ENCODE data around the gene ALDH1A3. TPM values are rescaled to one million over a fixed set of nuclear protein-coding genes. Genes with fewer than 3 reads are reported as not detected.

The ALDH1A3 gene
- total and polyA plus RNA-seq, 2 donors (not counting 1 experiment from before 2014, with no cell fraction given) = not detected

DNA sequence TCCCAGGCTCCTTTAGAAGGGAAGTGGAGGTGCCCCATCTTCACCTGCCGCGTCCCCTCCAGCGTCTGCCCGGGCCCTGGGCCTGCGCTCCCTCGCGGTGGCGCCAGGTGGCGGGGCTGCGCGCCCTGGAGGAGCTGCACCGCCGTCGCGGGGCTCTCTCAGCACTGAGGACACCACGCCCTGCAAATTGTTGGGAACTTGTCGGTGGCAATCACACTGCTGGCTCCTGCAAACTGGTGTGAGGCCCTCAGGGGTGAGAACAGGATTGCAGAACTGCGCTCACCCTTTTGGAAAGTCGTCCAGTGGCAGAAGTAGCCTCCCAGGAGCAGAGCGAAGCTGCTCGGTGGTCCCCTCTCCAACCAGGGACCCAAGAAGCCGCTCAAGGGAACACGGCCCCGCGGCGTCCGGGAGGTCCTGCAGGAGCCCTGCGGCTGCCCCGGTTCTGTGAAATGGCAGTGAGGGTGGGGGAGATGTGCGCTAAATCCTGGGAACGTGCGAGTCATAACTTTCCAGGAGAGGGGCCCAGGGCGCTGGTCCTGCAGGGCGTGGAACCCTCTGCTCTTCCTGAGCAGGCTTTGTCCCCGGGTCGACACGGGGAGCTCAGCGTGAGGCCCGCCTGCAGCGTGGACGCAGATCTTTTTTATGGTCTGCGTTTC, 38.5 kb downstream of the ALDH1A3 start:
- POLR2A ChIA-PET = interaction anchor here (0.7 to 4.0 kb wide), 5 partner anchors 23 to 360 kb away, joined by 3 to 31 read pairs (median 6); partner anchors contain the start of gene CHSY1
- Histone ChIP-seq H3K9me3 (ENCODE audit: control extremely low read depth in 1 of 3, control insufficient read depth in 2 of 3, insufficient read depth in 1 of 3, low read length in 2 of 3) (peaks cover 0 to 1% (median 0%) of the 10 kb centered on the region in 3 donors), H3K27me3 (replicated peaks in 1 of 4; ENCODE audit: control extremely low read depth in 1 of 4, control insufficient read depth in 3 of 4, insufficient read depth in 4 of 4, low read length in 3 of 4) (no peaks in the 10 kb centered on the region), H3K4me3 (ENCODE audit: control extremely low read depth in 1 of 5, extremely low read depth in 1 of 5, insufficient read depth in 1 of 5, low read depth in 2 of 5, low read length in 4 of 5) (peak overlapping the region; percentile 71 to 89 (median 87)), H4K20me1 (ENCODE audit: control insufficient read depth, insufficient read depth, low read length, poor library complexity, severe bottlenecking) (peaks cover 12% of the 10 kb centered on the region), H3K36me3 (replicated peaks in 1 of 2; ENCODE audit: control extremely low read depth in 1 of 2, control insufficient read depth in 1 of 2, extremely low read depth in 1 of 2, insufficient read depth in 2 of 2, low read length in 1 of 2) (no peaks in the 10 kb centered on the region), H3K27ac (ENCODE audit: low read length in 2 of 2) (no peak overlapping the region), H3K79me2 (ENCODE audit: control insufficient read depth, insufficient read depth, low read length) (peaks cover 21% of the 10 kb centered on the region), H3K4me1 (ENCODE audit: control insufficient read depth in 2 of 2, insufficient read depth in 2 of 2, low read length in 2 of 2) (peaks cover 30 to 45% of the 10 kb centered on the region in 2 donors), H2AFZ (ENCODE audit: insufficient read depth, low read depth, low read length, poor library complexity, severe bottlenecking) (peak overlapping the region; percentile 89), H3K9ac (ENCODE audit: low read length) (peak overlapping the region; percentile 85), H3K4me2 (replicated peaks; ENCODE audit: low read depth, low read length, poor library complexity, severe bottlenecking) (peak overlapping the region; percentile 78)
- ATAC-seq (ENCODE audit: low read depth) = peak; percentile 72
- peaks cover 39% of the 10 kb centered on the region for H3K4me1 Mint-ChIP-seq
- H3K27ac Mint-ChIP-seq = peak overlapping the region; percentile 87
- H3K27me3 Mint-ChIP-seq = peaks cover 2% of the 10 kb centered on the region
- intact Hi-C loops (cut with micrococcal nuclease) = loop anchor here (1.0 to 10.0 kb wide), 8 partner anchors 17 to 734 kb away; partner anchors contain the start of genes ADAMTS17, ASB7, CHSY1 and LINS1
- TF ChIP-seq, protein P1, sequence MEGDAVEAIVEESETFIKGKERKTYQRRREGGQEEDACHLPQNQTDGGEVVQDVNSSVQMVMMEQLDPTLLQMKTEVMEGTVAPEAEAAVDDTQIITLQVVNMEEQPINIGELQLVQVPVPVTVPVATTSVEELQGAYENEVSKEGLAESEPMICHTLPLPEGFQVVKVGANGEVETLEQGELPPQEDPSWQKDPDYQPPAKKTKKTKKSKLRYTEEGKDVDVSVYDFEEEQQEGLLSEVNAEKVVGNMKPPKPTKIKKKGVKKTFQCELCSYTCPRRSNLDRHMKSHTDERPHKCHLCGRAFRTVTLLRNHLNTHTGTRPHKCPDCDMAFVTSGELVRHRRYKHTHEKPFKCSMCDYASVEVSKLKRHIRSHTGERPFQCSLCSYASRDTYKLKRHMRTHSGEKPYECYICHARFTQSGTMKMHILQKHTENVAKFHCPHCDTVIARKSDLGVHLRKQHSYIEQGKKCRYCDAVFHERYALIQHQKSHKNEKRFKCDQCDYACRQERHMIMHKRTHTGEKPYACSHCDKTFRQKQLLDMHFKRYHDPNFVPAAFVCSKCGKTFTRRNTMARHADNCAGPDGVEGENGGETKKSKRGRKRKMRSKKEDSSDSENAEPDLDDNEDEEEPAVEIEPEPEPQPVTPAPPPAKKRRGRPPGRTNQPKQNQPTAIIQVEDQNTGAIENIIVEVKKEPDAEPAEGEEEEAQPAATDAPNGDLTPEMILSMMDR (IDR thresholded peaks at IDR 0.05) = peak; percentile 96
- no peak for TF ChIP-seq EZH2 (IDR thresholded peaks at IDR 0.05; ENCODE audit: borderline replicate concordance, insufficient read depth, low read depth, low read length, poor library complexity, severe bottlenecking)
- H3K9me3 Mint-ChIP-seq (ENCODE audit: insufficient read depth) = peaks cover 2% of the 10 kb centered on the region
- peak; percentile 84 for DNase-seq
- CTCF ChIA-PET = interaction anchor here (0.8 to 14.9 kb wide), 44 partner anchors 10 to 382 kb away, joined by 3 to 807 read pairs (median 5); partner anchors contain the start of genes ASB7 and LINS1
- peak overlapping the region; percentile 86 for H3K4me3 Mint-ChIP-seq
- 1% methylated on average over 42 of the region's 42 CpGs for WGBS (ENCODE audit: insufficient coverage)

Data from B cell (primary cell).